SH-SY5Y (cell line): ENCODE results near the gene NTM.

Experiments used
- GATA2 ChIP-seq: IDR thresholded peaks from 2 replicates; pipeline ENCODE4 v1.6.1; 2011; ENCODE audit warnings: mild to moderate bottlenecking, low read depth, low read length
- GATA3 ChIP-seq: IDR thresholded peaks from 2 replicates; pipeline ENCODE4 v1.6.1; 2011; ENCODE audit warnings: low read depth, mild to moderate bottlenecking, low read length, moderate library complexity

DNA sequence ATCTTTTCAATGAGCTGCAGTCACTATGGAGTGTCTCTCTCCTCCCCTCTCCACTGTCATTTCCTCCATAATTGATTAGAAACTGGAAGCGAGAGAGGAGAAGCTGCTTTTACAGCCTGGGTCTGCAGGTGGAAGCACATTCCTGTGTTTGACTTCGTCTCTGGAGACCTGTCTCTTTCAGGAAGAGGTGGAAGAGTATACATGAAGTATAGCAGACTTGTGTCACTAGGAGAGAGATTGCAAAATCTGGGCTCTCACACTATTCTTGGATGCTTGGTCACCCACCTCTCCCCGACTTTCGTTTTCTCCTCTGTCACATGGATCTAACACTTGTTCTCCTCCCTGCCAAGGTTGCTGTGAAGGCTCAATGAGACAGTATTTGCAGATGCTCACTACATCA lies 323.3 kb downstream of the NTM start:
- TF ChIP-seq GATA2 (no peak), GATA3 (no peak)
